Gastroesophageal sphincter (tissue), 4 donors: ENCODE measurements around the gene TP53AIP1. TPM values are rescaled to one million over a fixed set of nuclear protein-coding genes. Genes with fewer than 3 reads are reported as not detected.

Experiments used
- ATAC-seq: fragments of 150-250 bp; one replicate; pipeline ENCODE4 v1.9.1; 2016; ENCODE audit warnings: mild to moderate bottlenecking, moderate library complexity
- H3K27ac ChIP-seq, 4 donors: fragments of 200-600 bp; sonication (generic) in 3 of 4; 1 replicate in 3 of 4; 2 replicates in 1 of 4; pipeline ENCODE4 v1.5.1; 2016 to 2019
- H3K27me3 ChIP-seq: fragments of 200-600 bp; sonication (generic); one replicate; pipeline ENCODE4 v1.5.1; 2019
- H3K36me3 ChIP-seq, 2 donors: fragments of 200-600 bp; sonication (generic); one replicate each; pipeline ENCODE4 v1.5.1; 2019; ENCODE audit warnings: control low read depth in 1 of 2
- H3K4me1 ChIP-seq, 3 donors: fragments of 200-600 bp; sonication (generic); 1 replicate in 2 of 3; 2 replicates in 1 of 3; pipeline ENCODE4 v1.5.1; 2016 to 2019; ENCODE audit warnings: control low read depth in 2 of 3
- H3K4me3 ChIP-seq, 2 donors: fragments of 200-600 bp; sonication (generic); one replicate each; pipeline ENCODE4 v1.5.1; 2019; ENCODE audit warnings: mild to moderate bottlenecking in 1 of 2, moderate library complexity in 1 of 2
- H3K9me3 ChIP-seq, 3 donors: fragments of 200-600 bp; sonication (generic); one replicate each; pipeline ENCODE4 v1.5.1; 2017 to 2019; ENCODE audit warnings: control low read depth in 2 of 3
- EP300 ChIP-seq: sonication (generic); formaldehyde crosslinking; IDR thresholded peaks from one replicate; pipeline ENCODE4 v1.6.1; 2017; ENCODE audit warnings: antibody characterized with exemption, mild to moderate bottlenecking
- POLR2A ChIP-seq, 2 donors: fragments of 450-650 bp; IDR thresholded peaks; one replicate each; pipeline ENCODE4 v1.6.1; 2017; ENCODE audit warnings: antibody characterized with exemption in 2 of 2, mild to moderate bottlenecking in 2 of 2, moderate library complexity in 1 of 2
- POLR2AphosphoS5 ChIP-seq: sonication (generic); formaldehyde crosslinking; IDR thresholded peaks from one replicate; pipeline ENCODE4 v1.6.1; 2017; ENCODE audit warnings: antibody characterized with exemption
- WGBS, 2 donors: methylation state at CpG; one replicate each; pipeline ENCODE4 v1.1.5; 2018; ENCODE audit warnings: low coverage in 1 of 2; 5-methylcytosine and 5-hydroxymethylcytosine counted together
- total RNA-seq, 4 donors: library from RNA; depleted of rRNA; stranded (reverse); fragments of >200 nt; gene quantifications; one replicate each; pipeline ENCODE4 v1.1.0, GENCODE V29; 2016
- TF ChIP-seq, protein P1 (sequence below), 4 experiments: fragments of 200-600 bp in 2 of 4; fragments of 450-650 bp in 2 of 4; sonication (generic) in 1 of 4; IDR thresholded peaks; one replicate each; pipeline ENCODE4 v1.5.1; 2017 to 2019; ENCODE audit warnings: antibody characterized with exemption in 4 of 4, mild to moderate bottlenecking in 2 of 4, moderate library complexity in 2 of 4

TP53AIP1 gene
- total RNA-seq, 4 donors from 2014 or later: 0.42 TPM; not detected in 3

GRCh38 chr11:128896356-128896755, 46.3 kb downstream of the TP53AIP1 start:
- Histone ChIP-seq H3K4me3 (no peak overlapping the region), H3K27ac (no peak overlapping the region), H3K4me1 (peaks cover 0 to 21% (median 0%) of the 10 kb centered on the region in 3 donors), H3K27me3 (no peaks in the 10 kb centered on the region), H3K36me3 (no peaks in the 10 kb centered on the region), H3K9me3 (no peaks in the 10 kb centered on the region)
- TF ChIP-seq EP300 (no peak), POLR2A (IDR thresholded peaks at IDR 0.05) (no peak), POLR2AphosphoS5 (no peak)
- TF ChIP-seq, protein P1, sequence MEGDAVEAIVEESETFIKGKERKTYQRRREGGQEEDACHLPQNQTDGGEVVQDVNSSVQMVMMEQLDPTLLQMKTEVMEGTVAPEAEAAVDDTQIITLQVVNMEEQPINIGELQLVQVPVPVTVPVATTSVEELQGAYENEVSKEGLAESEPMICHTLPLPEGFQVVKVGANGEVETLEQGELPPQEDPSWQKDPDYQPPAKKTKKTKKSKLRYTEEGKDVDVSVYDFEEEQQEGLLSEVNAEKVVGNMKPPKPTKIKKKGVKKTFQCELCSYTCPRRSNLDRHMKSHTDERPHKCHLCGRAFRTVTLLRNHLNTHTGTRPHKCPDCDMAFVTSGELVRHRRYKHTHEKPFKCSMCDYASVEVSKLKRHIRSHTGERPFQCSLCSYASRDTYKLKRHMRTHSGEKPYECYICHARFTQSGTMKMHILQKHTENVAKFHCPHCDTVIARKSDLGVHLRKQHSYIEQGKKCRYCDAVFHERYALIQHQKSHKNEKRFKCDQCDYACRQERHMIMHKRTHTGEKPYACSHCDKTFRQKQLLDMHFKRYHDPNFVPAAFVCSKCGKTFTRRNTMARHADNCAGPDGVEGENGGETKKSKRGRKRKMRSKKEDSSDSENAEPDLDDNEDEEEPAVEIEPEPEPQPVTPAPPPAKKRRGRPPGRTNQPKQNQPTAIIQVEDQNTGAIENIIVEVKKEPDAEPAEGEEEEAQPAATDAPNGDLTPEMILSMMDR (IDR thresholded peaks at IDR 0.05): no peak
- 48 to 76% methylated on average over 2 of the region's 2 CpGs for WGBS, 2 donors
- no peak for ATAC-seq

DNA sequence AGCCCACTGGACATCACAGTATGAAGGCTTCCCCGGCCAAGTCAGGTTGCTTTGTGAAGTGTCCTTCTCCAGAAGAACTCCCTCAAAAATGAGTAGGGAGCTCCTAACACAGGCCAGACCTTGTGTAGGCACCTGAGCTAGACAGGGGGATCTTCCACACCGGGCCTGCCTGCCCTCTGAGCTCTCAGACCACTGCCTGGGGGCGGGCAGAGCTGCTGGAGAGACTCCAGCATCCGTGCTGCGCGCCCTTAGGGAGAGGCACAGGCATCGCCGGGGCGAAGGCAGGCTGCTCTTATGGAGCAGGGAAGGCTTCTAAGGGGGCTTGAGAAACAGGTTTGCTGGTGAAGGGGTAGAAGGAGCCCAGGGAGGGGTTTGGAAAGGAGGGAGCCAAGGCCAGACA, 47.1 kb downstream of the TP53AIP1 start:
- H3K9me3 ChIP-seq: no peaks in the 10 kb centered on the region
- peaks cover 5% of the 10 kb centered on the region for H3K27me3 ChIP-seq
- TF ChIP-seq EP300 (no peak), POLR2AphosphoS5 (no peak), POLR2A (IDR thresholded peaks at IDR 0.05) (no peak)
- TF ChIP-seq, protein P1 (IDR thresholded peaks at IDR 0.05): no peak
- no CpG with 5 or more reads among the region's 9 CpGs for WGBS, 2 donors
- H3K4me3 ChIP-seq: no peak overlapping the region
- no peaks in the 10 kb centered on the region for H3K36me3 ChIP-seq
- peaks cover 0 to 24% (median 0%) of the 10 kb centered on the region in 3 donors for H3K4me1 ChIP-seq
- ATAC-seq: no peak
- H3K27ac ChIP-seq: no peak overlapping the region

DNA sequence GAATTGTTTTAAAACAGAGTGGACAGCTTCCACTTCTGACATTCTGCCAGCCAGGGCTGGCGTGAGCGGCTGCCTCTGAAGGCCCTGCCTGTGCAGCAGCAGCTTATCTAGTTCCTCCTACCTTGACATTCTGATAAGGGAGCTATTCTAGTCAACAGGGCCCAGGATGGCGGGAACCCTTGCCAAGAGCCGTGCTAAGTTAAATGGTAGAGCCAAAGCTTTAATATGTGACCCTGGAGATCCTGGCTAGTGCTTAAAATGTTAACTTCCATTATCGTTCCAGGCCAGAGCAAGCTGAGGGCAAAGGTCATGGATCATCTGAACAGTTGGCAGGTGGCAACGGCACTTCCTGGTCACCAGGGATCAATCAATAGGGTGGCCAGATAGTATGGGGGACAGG, 48.0 kb downstream of the TP53AIP1 start:
- TF ChIP-seq, protein P1 (IDR thresholded peaks at IDR 0.05): no peak
- TF ChIP-seq EP300: no peak
- TF ChIP-seq POLR2AphosphoS5: no peak
- H3K27ac ChIP-seq: no peak overlapping the region
- H3K27me3 ChIP-seq: peaks cover 13% of the 10 kb centered on the region
- H3K4me1 ChIP-seq: peaks cover 0 to 25% (median 0%) of the 10 kb centered on the region in 3 donors
- H3K9me3 ChIP-seq: no peaks in the 10 kb centered on the region
- H3K36me3 ChIP-seq: no peaks in the 10 kb centered on the region
- no peak for ATAC-seq
- H3K4me3 ChIP-seq: no peak overlapping the region
- WGBS, 2 donors: 43 to 72% methylated on average over 3 to 4 of the region's 6 CpGs

DNA sequence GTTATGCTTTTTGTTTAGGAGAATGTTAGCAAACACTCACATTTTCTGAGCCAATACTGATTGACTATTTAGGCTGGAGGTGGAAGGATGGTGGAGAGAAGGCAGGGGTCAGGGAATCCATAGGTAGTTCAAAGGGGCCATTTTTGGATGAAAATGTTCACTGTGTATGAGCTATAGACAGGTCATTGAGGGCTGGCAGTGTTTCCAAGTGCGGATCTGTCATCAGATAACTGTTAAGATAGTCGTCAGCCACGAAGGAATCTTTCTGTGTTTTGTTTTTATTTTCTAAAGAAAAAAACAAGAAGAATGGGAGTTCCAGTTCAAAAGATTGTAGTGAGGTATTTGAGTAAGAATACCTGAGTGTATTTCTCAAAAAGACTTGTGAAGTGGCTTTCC, 48.4 kb downstream of the TP53AIP1 start:
- Histone ChIP-seq H3K9me3 (no peaks in the 10 kb centered on the region), H3K36me3 (no peaks in the 10 kb centered on the region), H3K27ac (no peak overlapping the region), H3K4me1 (peaks cover 0 to 25% (median 0%) of the 10 kb centered on the region in 3 donors), H3K4me3 (no peak overlapping the region), H3K27me3 (peaks cover 17% of the 10 kb centered on the region)
- WGBS, 2 donors: 82 to 95% methylated on average over 3 of the region's 3 CpGs
- TF ChIP-seq POLR2AphosphoS5 (no peak), EP300 (no peak), POLR2A (IDR thresholded peaks at IDR 0.05) (no peak)
- TF ChIP-seq, protein P1 (IDR thresholded peaks at IDR 0.05): no peak
- no peak for ATAC-seq

GRCh38 chr11:128893578-128894285, 48.9 kb downstream of the TP53AIP1 start:
- H3K36me3 ChIP-seq: no peaks in the 10 kb centered on the region
- ATAC-seq: no peak
- H3K4me1 ChIP-seq: peaks cover 0 to 25% (median 0%) of the 10 kb centered on the region in 3 donors
- TF ChIP-seq, protein P1 (IDR thresholded peaks at IDR 0.05): no peak
- TF ChIP-seq POLR2AphosphoS5 (no peak), POLR2A (IDR thresholded peaks at IDR 0.05) (no peak), EP300 (no peak)
- no peak overlapping the region for H3K4me3 ChIP-seq
- no peaks in the 10 kb centered on the region for H3K9me3 ChIP-seq
- 65 to 80% methylated on average over 6 to 7 of the region's 9 CpGs for WGBS, 2 donors
- peaks cover 20% of the 10 kb centered on the region for H3K27me3 ChIP-seq
- H3K27ac ChIP-seq: no peak overlapping the region
